Endometrial microvascular endothelial cells (primary cell): ENCODE data around the gene WNT8A. TPM values are rescaled to one million over a fixed set of nuclear protein-coding genes. Genes with fewer than 3 reads are reported as not detected.

Experiments used
- in situ Hi-C: cut with HindIII; loops from 2 replicates; pipeline ENCODE4 v1.10.0; 2017; ENCODE audit warnings: low sequenced_read_pairs, low pct_unique_long_range_greater_than_20kb; ENCODE audit errors: inconsistent ontology term
- total RNA-seq: library from RNA; depleted of rRNA; stranded (reverse); fragments of >200 nt; gene quantifications from one replicate; pipeline ENCODE4 v1.2.3, GENCODE V29; 2015; ENCODE audit errors: inconsistent ontology term

WNT8A gene
- total RNA-seq, 1 donor from 2014 or later, result not detected

GRCh38 chr5:138129347-138129746, 45.5 kb downstream of the WNT8A start:
- in situ Hi-C loops, result no loop called here

- in situ Hi-C loops, result no loop called here
These were observed 48.7 kb downstream of the WNT8A start for GRCh38 chr5:138132543-138132942.

- in situ Hi-C loops, result no loop called here
These were observed 55.3 kb downstream of the WNT8A start, which contains the start of gene NME5 for GRCh38 chr5:138138949-138139780. Gene NME5 (minus strand): TSS chr5:138139428. CDS start chr5:138138780, 648 bp downstream.

- in situ Hi-C loops, result no loop called here
These were observed 55.9 kb downstream of the WNT8A start for GRCh38 chr5:138139781-138140090.

- in situ Hi-C loops, result no loop called here
These were observed 56.4 kb downstream of the WNT8A start for GRCh38 chr5:138140268-138140667.

Other genes with a start within 250 kb of the WNT8A start
- not detected for gene MYOT, start 216.2 kb upstream of the WNT8A start, total RNA-seq
- not detected for gene PKD2L2, start 194.6 kb upstream of the WNT8A start, total RNA-seq
- gene FAM13B, start 51.0 kb upstream of the WNT8A start, total RNA-seq, result 6.4 TPM
- 1.5 TPM for gene NME5, start 55.4 kb downstream of the WNT8A start, total RNA-seq
- 37.1 TPM for gene BRD8, start 94.6 kb downstream of the WNT8A start, total RNA-seq
- 106 TPM for gene KIF20A, start 95.1 kb downstream of the WNT8A start, total RNA-seq
- gene CDC23, start 129.3 kb downstream of the WNT8A start, total RNA-seq, result 41.3 TPM
- not detected for gene GFRA3, start 190.6 kb downstream of the WNT8A start, total RNA-seq
- 13.9 TPM for gene CDC25C, start 247.8 kb downstream of the WNT8A start, total RNA-seq